T-cell (primary cell): ENCODE measurements around the gene RAB43. TPM values are rescaled to one million over a fixed set of nuclear protein-coding genes. Genes with fewer than 3 reads are reported as not detected.
"Not testable (repeated sequence)": the region's sequence is repeated elsewhere in the genome, so short reads cannot be mapped to it uniquely, and the experiment has no call there.

Experiments
- ATAC-seq, 4 experiments: fragments of 200-7000 bp in 3 of 4; fragments of 150-1000 bp in 1 of 4; cut with Tn5 transposase; replicated peaks in 1 of 4; 1 replicate in 3 of 4; 2 replicates in 1 of 4; pipeline ENCODE4 v1.10.0; 2021; ENCODE audit warnings: moderate library complexity in 3 of 4, mild to moderate bottlenecking in 2 of 4, moderate number of reproducible peaks in 1 of 4
- CTCF ChIA-PET, 2 donors: fragments of 300-600 bp; sonication (Branson Sonifier 250); formaldehyde crosslinking; loops; one replicate each; lab custom pipeline; 2022; ENCODE audit warnings: antibody characterized with exemption in 2 of 2; lab: Charles Lee
- POLR2A ChIA-PET, 2 donors: fragments of 300-600 bp; sonication (Branson Sonifier 250); formaldehyde crosslinking; loops; one replicate each; lab custom pipeline; 2022; ENCODE audit warnings: antibody characterized with exemption in 2 of 2; lab: Charles Lee
- DNase-seq, 35 experiments: peaks; one replicate each; pipeline versions ENCODE4 v3.0.0 to v3.0.0-alpha.2; 2013 to 2023
- H3K27ac ChIP-seq: one replicate; pipeline ENCODE4 v1.5.1; 2013; ENCODE audit warnings: low read length
- H3K27me3 ChIP-seq, 2 experiments: replicated peaks in 1 of 2; 1 replicate in 1 of 2; 2 replicates in 1 of 2; pipeline versions ENCODE4 v1.6.1 to v1.7.0; 2013; ENCODE audit warnings: low read length in 1 of 2, mixed read lengths in 1 of 2; ENCODE audit not compliant: control insufficient read depth in 2 of 2, insufficient read depth in 2 of 2; ENCODE audit errors: extremely low read depth in 1 of 2
- H3K36me3 ChIP-seq, 2 donors: 1 replicate in 1 of 2; 2 replicates in 1 of 2; pipeline versions ENCODE4 v1.6.1 to v1.7.0; 2013; ENCODE audit warnings: low read length in 1 of 2; ENCODE audit not compliant: control insufficient read depth in 2 of 2, insufficient read depth in 1 of 2; ENCODE audit errors: extremely low read depth in 1 of 2
- H3K4me1 ChIP-seq, 2 experiments: 1 replicate in 1 of 2; 2 replicates in 1 of 2; pipeline versions ENCODE4 v1.6.1 to v1.7.0; 2013; ENCODE audit warnings: low read length in 2 of 2, mixed read lengths in 1 of 2; ENCODE audit not compliant: insufficient read depth in 2 of 2, control insufficient read depth in 1 of 2; ENCODE audit errors: extremely low read depth in 1 of 2
- H3K4me3 ChIP-seq, 2 donors: 1 replicate in 1 of 2; 2 replicates in 1 of 2; pipeline versions ENCODE4 v1.5.1 to v1.7.0; 2013; ENCODE audit warnings: mild to moderate bottlenecking in 2 of 2, low read length in 1 of 2, moderate library complexity in 1 of 2; ENCODE audit not compliant: control insufficient read depth in 1 of 2; ENCODE audit errors: extremely low read depth in 1 of 2
- H3K9me3 ChIP-seq: 2 replicates; pipeline ENCODE4 v1.7.0; 2013
- H3K27ac Mint-ChIP-seq, 2 donors: one replicate each; pipeline ENCODE4 v1.8.0; 2020 to 2021; ENCODE audit warnings: mild to moderate bottlenecking in 2 of 2, mixed read lengths in 2 of 2
- H3K27me3 Mint-ChIP-seq, 2 donors: one replicate each; pipeline ENCODE4 v1.8.0; 2021 to 2022; ENCODE audit warnings: mixed read lengths in 2 of 2
- H3K36me3 Mint-ChIP-seq: one replicate; pipeline ENCODE4 v1.8.0; 2021; ENCODE audit warnings: mixed read lengths
- H3K4me1 Mint-ChIP-seq, 3 donors: one replicate each; pipeline ENCODE4 v1.8.0; 2020 to 2022; ENCODE audit warnings: mixed read lengths in 3 of 3, mild to moderate bottlenecking in 1 of 3
- H3K4me3 Mint-ChIP-seq, 3 donors: one replicate each; pipeline ENCODE4 v1.8.0; 2020 to 2022; ENCODE audit warnings: mild to moderate bottlenecking in 3 of 3, mixed read lengths in 3 of 3, moderate library complexity in 3 of 3
- H3K9me3 Mint-ChIP-seq, 3 donors: one replicate each; pipeline ENCODE4 v1.8.0; 2020 to 2022; ENCODE audit warnings: mixed read lengths in 3 of 3
- WGBS: methylation state at CpG from one replicate; pipeline ENCODE4 v1.1.5; 2013; ENCODE audit warnings: missing lambda C conversion rate; ENCODE audit not compliant: insufficient coverage; 5-methylcytosine and 5-hydroxymethylcytosine counted together
- total RNA-seq, 35 experiments: library from RNA in 6 of 35; stranded (reverse) in 6 of 35; fragments of 120-200 nt in 1 of 35; gene quantifications; one replicate each; pipeline versions ENCODE4 v1.2.1 to v1.2.4 and lab custom pipeline; 2013 to 2026

The RAB43 gene
- total RNA-seq, 5 donors from 2014 or later (not counting 1 experiment from before 2014, with no cell fraction given): 53.8 to 96.9 (median 77.6) TPM

DNA sequence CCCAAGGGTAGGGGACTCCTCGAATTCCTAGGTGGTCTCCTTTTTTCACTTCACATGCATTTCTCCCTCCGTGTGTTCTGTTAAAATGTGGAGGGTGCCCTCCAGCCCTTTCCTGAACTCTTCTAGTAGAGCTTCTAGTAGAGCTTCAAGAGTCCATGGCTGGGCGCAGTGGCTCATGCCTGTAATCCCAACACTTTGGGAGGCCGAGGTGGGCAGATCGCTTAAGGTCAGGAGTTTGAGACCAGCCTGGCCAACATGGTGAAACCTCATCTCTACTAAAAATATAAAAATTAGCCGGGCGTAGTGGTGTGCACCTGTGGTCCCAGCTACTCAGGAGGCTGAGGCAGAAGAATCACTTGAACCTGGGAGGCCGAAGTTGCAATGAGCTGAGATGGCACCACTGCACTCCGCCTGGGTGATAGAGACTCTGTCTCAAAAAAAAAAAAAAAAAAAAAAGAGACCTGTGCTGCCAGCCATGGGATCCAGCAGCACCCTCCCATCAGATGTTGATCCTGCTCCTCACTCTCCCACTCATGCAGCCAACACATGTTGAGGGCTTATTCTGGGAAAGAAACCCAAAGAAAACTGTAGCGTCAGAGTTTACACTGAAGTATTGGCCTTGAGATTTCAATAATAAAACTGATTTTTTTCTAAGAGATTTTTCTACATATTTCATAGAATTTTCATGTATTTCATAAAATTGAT lies 10.4 kb downstream of the RAB43 start:
- H3K4me1 ChIP-seq: peaks cover 38 to 82% of the 10 kb centered on the region in 2 experiments
- H3K36me3 Mint-ChIP-seq: peaks cover 31% of the 10 kb centered on the region
- CTCF ChIA-PET: not testable (repeated sequence)

DNA sequence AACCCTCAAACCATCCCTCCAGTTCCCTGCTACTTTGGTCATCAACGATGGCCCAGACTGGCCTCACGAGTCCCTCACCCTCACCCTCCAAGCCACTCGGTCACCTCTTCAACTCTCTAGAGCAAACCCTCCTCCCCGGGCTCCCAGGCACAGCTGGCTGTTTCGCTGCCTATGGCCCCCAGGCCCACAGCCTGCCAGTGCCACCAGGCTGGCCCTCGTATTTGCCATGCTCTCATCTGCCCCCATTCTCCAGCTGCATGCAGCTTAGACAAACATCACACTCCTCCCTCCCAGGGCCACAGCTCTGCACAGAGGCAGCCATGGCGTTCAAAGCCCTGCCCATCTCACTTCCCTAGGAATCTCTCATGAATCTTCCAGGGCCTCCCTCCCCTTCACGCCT lies 13.8 kb downstream of the RAB43 start:
- H3K36me3 Mint-ChIP-seq: peaks cover 26% of the 10 kb centered on the region
- 87% methylated on average over 7 of the region's 8 CpGs for whole genome bisulfite sequencing
- no peak for ATAC-seq
- no peaks in the 10 kb centered on the region for H3K27me3 Mint-ChIP-seq
- H3K9me3 Mint-ChIP-seq: no peaks in the 10 kb centered on the region
- peaks cover 79 to 87% (median 79%) of the 10 kb centered on the region in 3 donors for H3K4me1 Mint-ChIP-seq
- POLR2A ChIA-PET: no interaction called here
- Histone ChIP-seq H3K27ac (no peak overlapping the region), H3K4me3 (no peak overlapping the region), H3K4me1 (peaks cover 25 to 85% of the 10 kb centered on the region in 2 experiments), H3K9me3 (no peaks in the 10 kb centered on the region), H3K36me3 (peaks cover 8 to 62% of the 10 kb centered on the region in 2 donors), H3K27me3 (no peaks in the 10 kb centered on the region)
- H3K4me3 Mint-ChIP-seq: peak overlapping the region in 1 of 3 donors; percentile 57
- DNase-seq: no peak
- H3K27ac Mint-ChIP-seq: peak overlapping the region; percentile 62 to 80
- CTCF ChIA-PET: no interaction called here

More for the DNA sequence above, 10.4 kb downstream of the RAB43 start:
- not testable (repeated sequence) for H3K27me3 ChIP-seq, H3K27me3 Mint-ChIP-seq, H3K9me3 Mint-ChIP-seq, H3K4me3 ChIP-seq, H3K9me3 ChIP-seq, ATAC-seq, DNase-seq, H3K27ac ChIP-seq
- peaks cover 14 to 59% of the 10 kb centered on the region in 2 donors for H3K36me3 ChIP-seq
- Mint-ChIP-seq H3K27ac (peak overlapping the region; percentile 72 to 78), H3K4me1 (peaks cover 79 to 83% (median 80%) of the 10 kb centered on the region in 3 donors), H3K4me3 (peak overlapping the region in 1 of 3 donors; percentile 17)
- 100% methylated on average over 1 of the region's 10 CpGs for WGBS
- POLR2A ChIA-PET: interaction anchor here in 1 of 2 donors (0.7 kb wide), 1 partner anchor 483 kb away, joined by 8 read pairs; no protein-coding TSS in a partner anchor

DNA sequence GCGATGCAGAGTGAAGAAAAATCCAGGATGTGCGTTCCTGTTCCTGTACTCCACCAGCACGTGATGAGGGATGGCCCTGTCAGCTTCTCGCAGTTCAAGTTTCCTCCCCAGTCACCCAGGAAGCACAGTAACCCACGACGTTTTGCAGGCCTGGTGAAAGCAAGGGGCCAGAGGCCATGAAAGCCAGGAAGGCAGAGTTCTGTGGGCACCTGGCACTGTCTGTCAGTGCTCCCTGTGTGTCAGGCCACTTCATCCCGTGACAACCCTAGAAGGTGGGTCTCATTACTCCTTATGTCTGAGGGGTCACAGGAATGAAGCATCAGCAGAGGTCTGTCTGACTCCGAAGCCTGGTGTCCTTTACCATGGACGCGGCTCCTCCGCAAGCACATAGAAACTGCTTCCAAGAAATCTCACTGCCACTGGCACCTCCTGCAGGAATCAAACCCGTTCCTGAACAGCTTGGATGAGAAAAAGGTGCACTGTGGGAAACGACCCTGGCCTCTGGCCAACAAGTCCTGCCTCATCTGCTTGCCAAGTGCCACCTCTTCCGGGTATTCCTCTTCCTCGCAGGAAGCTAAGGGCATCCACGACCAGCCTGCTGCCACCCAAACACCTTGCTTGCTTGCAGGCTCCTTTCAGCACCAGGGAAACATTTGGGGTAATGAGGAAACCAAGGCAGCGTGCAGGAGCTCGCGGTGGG lies 14.6 kb downstream of the RAB43 start:
- Histone ChIP-seq H3K4me3 (no peak overlapping the region), H3K9me3 (no peaks in the 10 kb centered on the region), H3K27ac (no peak overlapping the region), H3K36me3 (peaks cover 8 to 57% of the 10 kb centered on the region in 2 donors), H3K4me1 (peaks cover 18 to 82% of the 10 kb centered on the region in 2 experiments), H3K27me3 (no peaks in the 10 kb centered on the region)
- no peak for DNase-seq
- 76% methylated on average over 17 of the region's 19 CpGs for WGBS
- Mint-ChIP-seq H3K27ac (peak overlapping the region; percentile 62 to 80), H3K4me1 (peaks cover 79 to 89% (median 79%) of the 10 kb centered on the region in 3 donors), H3K36me3 (peaks cover 26% of the 10 kb centered on the region), H3K4me3 (peak overlapping the region in 1 of 3 donors; percentile 57), H3K9me3 (no peaks in the 10 kb centered on the region), H3K27me3 (no peaks in the 10 kb centered on the region)
- CTCF ChIA-PET: no interaction called here
- no peak for ATAC-seq
- POLR2A ChIA-PET: no interaction called here

GRCh38 chr3:129106320-129106719 lies 15.3 kb downstream of the RAB43 start:
- 100% methylated on average over 2 of the region's 5 CpGs for WGBS
- ATAC-seq: no peak
- POLR2A ChIA-PET: no interaction called here
- H3K9me3 ChIP-seq: no peaks in the 10 kb centered on the region
- H3K4me1 Mint-ChIP-seq: peaks cover 80 to 89% (median 84%) of the 10 kb centered on the region in 3 donors
- H3K4me1 ChIP-seq: peaks cover 18 to 84% of the 10 kb centered on the region in 2 experiments
- H3K36me3 Mint-ChIP-seq: peaks cover 25% of the 10 kb centered on the region
- peak overlapping the region in 1 of 3 donors; percentile 57 for H3K4me3 Mint-ChIP-seq
- H3K27me3 ChIP-seq: no peaks in the 10 kb centered on the region
- CTCF ChIA-PET: interaction anchor here in 1 of 2 donors (0.5 to 0.8 kb wide), 2 partner anchors 78 to 136 kb away, joined by 3 read pairs; no protein-coding TSS in a partner anchor
- H3K27ac ChIP-seq: no peak overlapping the region
- H3K27ac Mint-ChIP-seq: peak overlapping the region; percentile 39 to 59
- no peaks in the 10 kb centered on the region for H3K27me3 Mint-ChIP-seq
- H3K9me3 Mint-ChIP-seq: no peaks in the 10 kb centered on the region
- no peak for DNase-seq
- H3K36me3 ChIP-seq: peaks cover 8 to 59% of the 10 kb centered on the region in 2 donors
- H3K4me3 ChIP-seq: no peak overlapping the region

DNA sequence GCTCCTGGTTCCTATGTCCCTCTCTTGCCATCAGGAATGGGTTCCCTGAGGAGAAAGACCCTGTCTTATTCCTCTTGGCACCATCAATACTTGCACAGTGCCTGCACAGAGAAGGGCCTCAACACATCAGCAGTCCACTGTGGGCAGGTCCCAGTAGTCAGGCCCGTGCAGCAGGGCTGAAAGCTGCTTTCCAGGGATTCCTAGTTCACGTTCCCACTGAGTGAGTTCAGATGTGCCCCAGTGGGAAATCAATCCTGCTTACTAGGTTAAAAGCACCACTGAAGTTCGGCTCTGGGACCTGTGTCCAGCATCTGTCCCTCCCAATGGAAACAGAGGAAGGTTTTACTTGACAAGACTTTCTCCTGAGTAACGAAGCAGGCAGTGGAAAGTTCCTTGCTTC lies 15.7 kb downstream of the RAB43 start:
- peaks cover 8 to 59% of the 10 kb centered on the region in 2 donors for H3K36me3 ChIP-seq
- peaks cover 18 to 80% of the 10 kb centered on the region in 2 experiments for H3K4me1 ChIP-seq
- Mint-ChIP-seq H3K27me3 (no peaks in the 10 kb centered on the region), H3K27ac (peak overlapping the region; percentile 39 to 43), H3K4me3 (peak overlapping the region in 1 of 3 donors; percentile 57), H3K36me3 (peaks cover 27% of the 10 kb centered on the region), H3K4me1 (peaks cover 80 to 90% (median 85%) of the 10 kb centered on the region in 3 donors), H3K9me3 (no peaks in the 10 kb centered on the region)
- ChIA-PET POLR2A (no interaction called here), CTCF (interaction anchor here in 1 of 2 donors (0.5 to 0.8 kb wide), 2 partner anchors 78 to 136 kb away, joined by 3 read pairs; no protein-coding TSS in a partner anchor)
- ATAC-seq: no peak
- no peak overlapping the region for H3K27ac ChIP-seq
- DNase-seq: no peak
- H3K27me3 ChIP-seq: no peaks in the 10 kb centered on the region
- whole genome bisulfite sequencing: 91% methylated on average over 3 of the region's 4 CpGs
- H3K4me3 ChIP-seq: no peak overlapping the region
- H3K9me3 ChIP-seq: no peaks in the 10 kb centered on the region

GRCh38 chr3:129104498-129105079 lies 17.0 kb downstream of the RAB43 start:
- no peaks in the 10 kb centered on the region for H3K9me3 Mint-ChIP-seq
- Histone ChIP-seq H3K9me3 (no peaks in the 10 kb centered on the region), H3K4me1 (peaks cover 18 to 75% of the 10 kb centered on the region in 2 experiments), H3K27ac (no peak overlapping the region), H3K4me3 (no peak overlapping the region), H3K27me3 (no peaks in the 10 kb centered on the region), H3K36me3 (peaks cover 8 to 54% of the 10 kb centered on the region in 2 donors)
- 91% methylated on average over 3 of the region's 6 CpGs for WGBS
- no peaks in the 10 kb centered on the region for H3K27me3 Mint-ChIP-seq
- peak overlapping the region; percentile 4 to 86 for H3K27ac Mint-ChIP-seq
- DNase-seq (no peak), ATAC-seq (no peak)
- peak overlapping the region in 1 of 3 donors; percentile 50 for H3K4me3 Mint-ChIP-seq
- CTCF ChIA-PET: no interaction called here
- peaks cover 21% of the 10 kb centered on the region for H3K36me3 Mint-ChIP-seq
- H3K4me1 Mint-ChIP-seq: peaks cover 81 to 91% (median 83%) of the 10 kb centered on the region in 3 donors
- POLR2A ChIA-PET: interaction anchor here in 1 of 2 donors (0.6 to 1.4 kb wide), 2 partner anchors 13 to 14 kb away, joined by 3 to 13 read pairs; no protein-coding TSS in a partner anchor
